HepG2 (cell line): Measurements from ENCODE around the gene ACD. TPM values are rescaled to one million over a fixed set of nuclear protein-coding genes. Genes with fewer than 3 reads are reported as not detected.

ENCODE experiments used
- ATAC-seq: fragments of 200-7000 bp; cut with Tn5 transposase; 3 replicates; pipeline ENCODE4 v1.9.1; 2020; ENCODE audit warnings: mild to moderate bottlenecking, moderate library complexity
- BruUV-seq: library from RNA; stranded (reverse); fragments of 400-500 nt; replicated peaks from 2 replicates; lab custom pipeline; 2021; lab: Mats Ljungman, UMichigan
- CTCF ChIA-PET: fragments of 300-600 bp; formaldehyde crosslinking; extraction: SDS; loops from one replicate; lab custom pipeline; 2021; ENCODE audit warnings: low total read pairs, inconsistent platforms, low intra/inter-chr PET ratio; lab: Yijun Ruan, JAX
- POLR2A ChIA-PET: fragments of 350-600 bp; sonication (Branson Sonifier 250); formaldehyde crosslinking; loops from one replicate; lab custom pipeline; 2020; ENCODE audit warnings: antibody characterized with exemption, inconsistent platforms; lab: Yijun Ruan, JAX
- DNase-seq: peaks from one replicate; pipeline ENCODE4 v3.0.0-alpha.2; 2015; ENCODE audit warnings: low spot score
- FAIRE-seq: peaks from 3 replicates; lab custom pipeline; 2011; peaks lifted over from hg19 to GRCh38; lab: Jason Lieb, UNC
- H2AFZ ChIP-seq: one replicate; pipeline ENCODE4 v1.6.1; 2011; ENCODE audit warnings: low read length, inconsistent platforms
- H3K27ac ChIP-seq: fragments of 300-600 bp; 3 replicates; pipeline ENCODE4 v1.8.0; 2011; ENCODE audit warnings: mixed run types, mild to moderate bottlenecking, mixed read lengths, low read length, inconsistent platforms; ENCODE audit not compliant: insufficient read depth; ENCODE audit errors: extremely low read length
- H3K27me3 ChIP-seq, 2 experiments: fragments of 200-600 bp in 1 of 2; 2 replicates in 1 of 2; 3 replicates in 1 of 2; pipeline versions ENCODE4 v1.6.0 to v1.8.0; 2011; ENCODE audit warnings: low read length in 2 of 2, mild to moderate bottlenecking in 2 of 2, moderate library complexity in 2 of 2, inconsistent platforms in 1 of 2; ENCODE audit not compliant: insufficient read depth in 2 of 2, control insufficient read depth in 1 of 2
- H3K36me3 ChIP-seq, 2 experiments: fragments of 200-600 bp in 1 of 2; replicated peaks in 1 of 2; 2 replicates in 1 of 2; 3 replicates in 1 of 2; pipeline versions ENCODE4 v1.5.1 to v1.8.0; 2011; ENCODE audit warnings: low read length in 2 of 2, inconsistent platforms in 1 of 2; ENCODE audit not compliant: insufficient read depth in 2 of 2, control insufficient read depth in 1 of 2
- H3K4me1 ChIP-seq: 2 replicates; pipeline ENCODE4 v1.5.1; 2012; ENCODE audit warnings: low read length, inconsistent platforms; ENCODE audit not compliant: insufficient read depth
- H3K4me2 ChIP-seq: 2 replicates; pipeline ENCODE4 v1.6.0; 2011; ENCODE audit warnings: low read depth, low read length, inconsistent platforms
- H3K4me3 ChIP-seq, 3 experiments: fragments of 200-600 bp in 1 of 3; sonication (generic), shearing (Covaris generic) in 1 of 3; replicated peaks in 1 of 3; 2 replicates each; pipeline ENCODE4 v1.5.1; 2011 to 2016; ENCODE audit warnings: low read length in 3 of 3, inconsistent platforms in 2 of 3, low read depth in 2 of 3, mild to moderate bottlenecking in 2 of 3, control low read depth in 1 of 3, mixed read lengths in 1 of 3; ENCODE audit not compliant: insufficient read depth in 1 of 3
- H3K79me2 ChIP-seq: one replicate; pipeline ENCODE4 v1.6.1; 2011; ENCODE audit warnings: low read length, inconsistent platforms; ENCODE audit not compliant: insufficient read depth
- H3K9ac ChIP-seq: 2 replicates; pipeline ENCODE4 v1.6.0; 2011; ENCODE audit warnings: mild to moderate bottlenecking, low read depth, low read length, inconsistent platforms; ENCODE audit not compliant: insufficient read depth
- H3K9me3 ChIP-seq: 2 replicates; pipeline ENCODE4 v1.5.1; 2012; ENCODE audit warnings: mild to moderate bottlenecking, low read length
- H4K20me1 ChIP-seq: 2 replicates; pipeline ENCODE4 v1.6.0; 2011; ENCODE audit warnings: inconsistent platforms, mild to moderate bottlenecking, low read length, moderate library complexity; ENCODE audit not compliant: insufficient read depth
- AKAP8 ChIP-seq: sonication (generic); formaldehyde crosslinking; IDR thresholded peaks from 2 replicates; pipeline ENCODE4 v1.5.1; 2020; ENCODE audit warnings: mild to moderate bottlenecking, missing genetic modification reagents
- CSRNP2 ChIP-seq: sonication (generic); formaldehyde crosslinking; conservative IDR thresholded peaks from 2 replicates; pipeline ENCODE4 v1.8.0; 2022; ENCODE audit warnings: low read depth, missing genetic modification reagents
- FOXA3 ChIP-seq: IDR thresholded peaks from 2 replicates; pipeline ENCODE4 v1.6.1; 2016; ENCODE audit warnings: missing genetic modification reagents, missing compliant biosample characterization
- FOXO4 ChIP-seq: sonication (generic); formaldehyde crosslinking; conservative IDR thresholded peaks from 2 replicates; pipeline ENCODE4 v1.8.1; 2023; ENCODE audit warnings: missing genetic modification reagents
- HNF1B ChIP-seq: sonication (generic); formaldehyde crosslinking; IDR thresholded peaks from 2 replicates; pipeline ENCODE4 v1.5.1; 2020; ENCODE audit warnings: mild to moderate bottlenecking, moderate library complexity, missing genetic modification reagents
- NRL ChIP-seq: sonication (generic); formaldehyde crosslinking; IDR thresholded peaks from 2 replicates; pipeline ENCODE4 v1.5.0; 2020; ENCODE audit warnings: missing genetic modification reagents, mild to moderate bottlenecking, moderate library complexity, borderline replicate concordance
- SP4 ChIP-seq: sonication (generic); formaldehyde crosslinking; IDR thresholded peaks from 2 replicates; pipeline ENCODE4 v1.8.1; 2023; ENCODE audit warnings: mild to moderate bottlenecking, missing genetic modification reagents
- TARDBP ChIP-seq: sonication (generic); formaldehyde crosslinking; IDR thresholded peaks from 2 replicates; pipeline ENCODE4 v1.8.0; 2022; ENCODE audit warnings: mild to moderate bottlenecking, missing genetic modification reagents
- TFDP2 ChIP-seq: sonication (generic); formaldehyde crosslinking; IDR thresholded peaks from 2 replicates; pipeline ENCODE4 v1.4.0; 2020; ENCODE audit warnings: missing genetic modification reagents
- TOPORS ChIP-seq: sonication (generic); formaldehyde crosslinking; IDR thresholded peaks from 2 replicates; pipeline ENCODE4 v1.8.0; 2023; ENCODE audit warnings: mild to moderate bottlenecking, missing genetic modification reagents
- TRIM22 ChIP-seq: fragments of 450-650 bp; IDR thresholded peaks from 2 replicates; pipeline ENCODE4 v1.6.1; 2017
- ZBTB3 ChIP-seq: sonication (generic); formaldehyde crosslinking; IDR thresholded peaks from 2 replicates; pipeline ENCODE4 v1.4.0; 2020; ENCODE audit warnings: low read depth, mild to moderate bottlenecking, moderate library complexity, missing genetic modification reagents, borderline replicate concordance
- ZNF263 ChIP-seq: sonication (generic); formaldehyde crosslinking; IDR thresholded peaks from 2 replicates; pipeline ENCODE4 v1.4.0; 2020; ENCODE audit warnings: missing genetic modification reagents
- ZNF383 ChIP-seq: sonication (generic); formaldehyde crosslinking; IDR thresholded peaks from 2 replicates; pipeline ENCODE4 v1.4.0; 2020; ENCODE audit warnings: missing genetic modification reagents, mild to moderate bottlenecking, borderline replicate concordance
- ZNF766 ChIP-seq: sonication (generic); formaldehyde crosslinking; IDR thresholded peaks from 2 replicates; pipeline ENCODE4 v1.5.0; 2020; ENCODE audit warnings: missing genetic modification reagents, borderline replicate concordance
- WGBS: methylation state at CpG from one replicate; pipeline ENCODE4 v1.1.6; 2017; ENCODE audit warnings: low lambda C conversion rate; 5-methylcytosine and 5-hydroxymethylcytosine counted together
- in situ Hi-C: cut with HindIII; loops from 2 replicates; pipeline ENCODE4 v1.10.0; 2017; ENCODE audit warnings: low pct_unique_long_range_greater_than_20kb; ENCODE audit not compliant: extremely low pct_ligation_motif_present
- intact Hi-C: fragments of 100-400 bp; cut with micrococcal nuclease; formaldehyde crosslinking; loops from one replicate; pipeline ENCODE4 v1.10.0; 2022; ENCODE audit not compliant: unreplicated experiment
- polyA plus RNA-seq, 8 experiments: library from polyadenylated mRNA; depleted of rRNA in 3 of 8; stranded (reverse) in 7 of 8; unstranded in 1 of 8; fragments of >200 nt; fragmentation: Illumina TruSeq in 4 of 8; extraction: Trizol in 4 of 8; gene quantifications; 2 replicates each; pipeline versions ENCODE4 v1.2.1 to v1.2.3, GENCODE V29; 2011 to 2016; ENCODE audit warnings: low read depth in 4 of 8, missing spikeins in 1 of 8, mixed read lengths in 1 of 8; ENCODE audit not compliant: insufficient read depth in 1 of 8
- total RNA-seq, 5 experiments: library from RNA; depleted of rRNA; stranded (reverse); fragments of >200 nt; fragmentation: Illumina TruSeq; extraction: Trizol; gene quantifications; 2 replicates each; pipeline ENCODE4 v1.2.3, GENCODE V29; 2016; ENCODE audit warnings: low read depth in 1 of 5

Gene ACD
- total and polyA plus RNA-seq, 2 of the 13 experiments (the other 11 are each of a cell fraction or from before 2014, with no cell fraction given) = 32.6 to 38.3 TPM

- BruUV-seq = no TSS peak
- no peak for DNase-seq
- Histone ChIP-seq H4K20me1 (0 out of 2 replicates have a peak, but pooled peaks cover 3% of the 10 kb centered on the region), H3K36me3 (peaks cover 6 to 10% of the 10 kb centered on the region in 2 experiments; a peak in 4 of 5 replicates), H3K9me3 (no peaks in the 10 kb centered on the region), H3K27me3 (peaks cover 0 to 7% of the 10 kb centered on the region in 2 experiments; a peak in 4 of 5 replicates), H3K27ac (peak overlapping the region; percentile 87), H3K4me1 (peaks cover 11% of the 10 kb centered on the region), H2AFZ (no peak overlapping the region), H3K9ac (peak overlapping the region; percentile 87), H3K4me3 (peak overlapping the region; percentile 73 to 94 (median 93)), H3K79me2 (peaks cover 11% of the 10 kb centered on the region), H3K4me2 (peak overlapping the region; percentile 94)
- WGBS = 33% methylated on average over 19 of the region's 21 CpGs
- in situ Hi-C loops (no loop called here), intact Hi-C loops (no loop called here)
- ATAC-seq = no peak
- FAIRE-seq = peak; percentile 15
- ChIA-PET CTCF (no interaction called here), POLR2A (interaction anchor here (1.1 kb wide), 1 partner anchor 130 kb away, joined by 3 read pairs; the partner anchor contains the start of gene RIPOR1)
- TF ChIP-seq TOPORS (CRISPR knock-in tag) (no peak), TRIM22 (no peak), CSRNP2 (CRISPR knock-in tag) (peak; percentile 38; the same call in 1 of the 2 replicates), NRL (CRISPR knock-in tag) (peak; percentile 43; the same call in 1 of the 2 replicates), HNF1B (CRISPR knock-in tag) (no peak), FOXO4 (CRISPR knock-in tag) (0 out of 2 replicates have a peak, but pooled peaks have one; percentile 21), SP4 (0 out of 2 replicates have a peak, but pooled peaks have one; percentile 16), ZNF263 (CRISPR knock-in tag) (peak; percentile 92), FOXA3 (CRISPR knock-in tag) (no peak), TARDBP (CRISPR knock-in tag) (no peak), TFDP2 (CRISPR knock-in tag) (no peak), ZBTB3 (CRISPR knock-in tag) (0 out of 2 replicates have a peak, but pooled peaks have one; percentile 7), AKAP8 (CRISPR knock-in tag) (no peak), ZNF766 (CRISPR knock-in tag) (no peak), ZNF383 (CRISPR knock-in tag) (no peak)
Measured at GRCh38 chr16:67658849-67659674, 998 bp downstream of the ACD start.
